Activated T-helper 1 cell treated with anti-CD3 and anti-CD28 coated beads, Interleukin-2, amount 50 U/mL, for 16 hours (primary cell): ENCODE measurements around the gene ROS1.

Source experiments
- DNase-seq, 2 donors: peaks; one replicate each; pipeline ENCODE4 v3.0.0-alpha.2; 2020; ENCODE audit warnings: low read depth in 1 of 2, low spot score in 1 of 2

ROS1 gene

GRCh38 chr6:117441824-117442264 is 16.1 kb upstream of the ROS1 start:
- no peak for DNase-seq

GRCh38 chr6:117440706-117441525 is 15.2 kb upstream of the ROS1 start:
- DNase-seq = no peak

DNA sequence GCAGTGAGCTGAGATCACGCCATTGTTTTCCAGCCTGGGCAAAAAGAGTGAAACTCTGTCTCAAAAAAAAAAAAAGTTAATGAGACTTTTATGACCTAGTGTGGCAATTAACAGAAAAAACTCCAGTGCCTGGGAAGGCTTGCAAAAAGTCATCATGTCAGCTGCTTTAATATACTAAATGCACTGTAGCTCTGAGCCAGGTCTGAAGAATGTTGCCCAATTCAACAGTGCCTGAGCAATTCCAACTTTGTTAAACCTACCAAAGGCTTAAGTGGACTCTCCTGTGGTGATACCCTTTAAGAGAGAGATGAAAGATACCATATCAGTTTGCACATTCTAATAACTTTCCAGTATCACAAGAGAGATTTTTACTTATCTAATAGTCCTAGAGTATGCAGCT is 6.5 kb upstream of the ROS1 start:
- no peak for DNase-seq

GRCh38 chr6:117423754-117424153 is 2.0 kb downstream of the ROS1 start:
- DNase-seq = no peak

GRCh38 chr6:117418320-117418719 is 7.4 kb downstream of the ROS1 start:
- no peak for DNase-seq

GRCh38 chr6:117417851-117418250 is 7.9 kb downstream of the ROS1 start:
- DNase-seq = no peak

GRCh38 chr6:117414770-117415169 is 11.0 kb downstream of the ROS1 start:
- no peak for DNase-seq

DNA sequence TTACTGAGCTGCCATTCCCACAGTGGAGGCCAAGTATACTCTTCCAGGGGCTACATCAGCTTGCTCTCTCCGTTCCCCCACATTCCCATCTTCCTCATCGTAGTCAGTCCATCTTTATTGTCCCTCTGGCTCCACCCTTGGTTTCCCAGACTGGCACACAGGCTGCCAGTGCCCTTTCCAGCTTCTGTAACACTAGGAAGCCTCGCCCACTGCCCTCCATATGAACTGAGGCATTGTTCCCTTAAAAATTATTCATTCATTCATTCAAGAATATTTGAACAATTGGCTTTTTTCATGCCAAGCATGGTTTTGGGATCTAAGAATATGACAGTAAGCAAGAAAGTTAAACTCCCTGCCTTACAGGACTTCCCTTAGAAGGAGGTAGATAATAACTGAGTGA is 14.3 kb downstream of the ROS1 start:
- no peak for DNase-seq

DNA sequence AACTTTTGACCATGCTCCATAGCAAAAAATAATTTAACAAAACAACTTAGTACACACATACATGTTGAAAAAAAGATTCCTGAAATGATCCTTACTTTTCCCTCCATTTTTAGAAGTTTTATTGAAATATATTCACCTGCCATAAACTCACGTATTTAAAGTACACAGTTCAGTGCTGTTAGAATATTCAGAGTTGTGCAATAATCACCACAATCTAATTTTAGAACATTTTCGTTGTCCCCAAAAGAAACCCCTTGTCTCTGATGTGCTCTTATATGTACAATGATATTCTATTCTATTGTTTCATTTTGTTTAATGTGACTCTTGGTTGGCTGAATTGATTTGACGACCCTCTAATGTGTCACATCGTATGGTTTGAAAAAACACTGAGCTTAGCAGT is 15.9 kb downstream of the ROS1 start:
- no peak for DNase-seq

DNA sequence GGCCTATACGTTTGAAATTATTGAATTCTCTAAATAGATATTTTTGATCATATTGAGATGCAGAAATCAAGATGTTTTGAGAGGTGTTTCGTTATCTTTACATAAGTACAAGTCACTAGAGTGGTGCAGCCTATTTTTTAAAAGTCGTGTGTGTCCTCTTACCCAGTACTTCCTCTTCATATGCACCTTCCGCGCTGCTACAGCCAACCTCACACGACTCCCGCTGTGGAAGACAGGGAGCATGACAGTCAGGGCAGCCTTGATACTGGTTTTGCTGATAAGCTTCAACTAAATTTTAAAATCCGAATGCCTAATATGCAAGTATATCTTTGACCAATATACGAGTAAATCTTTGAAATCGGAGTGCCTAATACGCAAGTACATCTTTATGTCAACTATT is 16.3 kb downstream of the ROS1 start:
- DNase-seq = no peak

DNA sequence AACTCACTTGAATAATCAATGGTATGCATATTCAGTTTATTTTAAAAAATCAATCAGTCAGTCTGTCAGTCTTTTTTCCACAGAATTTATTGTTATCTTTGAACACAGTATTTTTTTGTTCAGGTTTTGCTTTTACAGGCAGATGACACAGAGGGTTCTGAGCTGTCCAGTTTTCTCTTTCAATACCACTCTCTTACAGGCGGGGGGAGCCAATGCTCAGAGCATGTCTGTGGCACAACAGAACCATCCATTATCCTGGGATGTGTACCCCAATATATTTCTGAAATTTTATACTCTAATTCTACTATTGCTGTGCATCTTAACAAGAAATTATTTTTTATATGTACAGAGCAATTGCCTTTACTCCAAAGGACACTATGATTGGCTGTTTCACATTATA is 21.2 kb downstream of the ROS1 start:
- no peak for DNase-seq

DNA sequence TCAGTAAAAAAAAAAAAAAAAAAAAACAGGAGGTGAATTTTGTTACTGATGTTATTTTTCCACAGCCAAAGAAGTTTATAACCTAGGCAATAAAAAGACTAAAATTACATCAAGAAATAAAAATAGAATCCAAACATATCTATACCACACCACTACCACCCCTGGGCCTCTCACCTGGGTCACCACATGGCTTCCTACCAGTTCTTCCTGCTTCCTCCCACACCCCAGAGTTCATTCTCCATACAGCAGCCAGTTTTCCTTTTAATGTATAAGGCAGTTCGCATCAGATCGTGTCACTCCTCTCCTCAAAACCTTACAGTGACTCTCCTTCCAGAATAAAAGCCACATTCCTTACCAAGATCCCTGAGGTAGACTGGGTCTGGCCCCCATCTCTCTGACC is 23.9 kb downstream of the ROS1 start:
- DNase-seq = no peak

DNA sequence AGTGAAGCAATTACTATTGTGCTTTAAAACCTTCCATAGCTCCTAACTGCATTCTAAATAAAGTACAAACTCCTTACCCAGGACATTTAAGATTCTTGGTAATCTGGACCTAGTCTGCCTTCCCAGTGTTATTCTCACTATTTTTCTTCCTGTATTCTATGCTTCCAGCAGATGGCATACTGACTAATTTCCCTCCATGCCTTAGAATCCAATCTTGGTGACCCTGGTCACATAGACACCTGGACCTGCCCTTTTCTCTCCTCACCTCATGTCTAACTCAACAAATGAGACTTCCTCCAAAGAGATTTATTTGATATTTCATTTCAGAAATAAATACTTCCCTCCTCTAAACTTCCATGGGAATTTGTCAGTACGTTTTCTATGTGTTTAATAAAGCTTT is 25.8 kb downstream of the ROS1 start:
- no peak for DNase-seq

GRCh38 chr6:117399126-117399525 is 26.6 kb downstream of the ROS1 start:
- no peak for DNase-seq

DNA sequence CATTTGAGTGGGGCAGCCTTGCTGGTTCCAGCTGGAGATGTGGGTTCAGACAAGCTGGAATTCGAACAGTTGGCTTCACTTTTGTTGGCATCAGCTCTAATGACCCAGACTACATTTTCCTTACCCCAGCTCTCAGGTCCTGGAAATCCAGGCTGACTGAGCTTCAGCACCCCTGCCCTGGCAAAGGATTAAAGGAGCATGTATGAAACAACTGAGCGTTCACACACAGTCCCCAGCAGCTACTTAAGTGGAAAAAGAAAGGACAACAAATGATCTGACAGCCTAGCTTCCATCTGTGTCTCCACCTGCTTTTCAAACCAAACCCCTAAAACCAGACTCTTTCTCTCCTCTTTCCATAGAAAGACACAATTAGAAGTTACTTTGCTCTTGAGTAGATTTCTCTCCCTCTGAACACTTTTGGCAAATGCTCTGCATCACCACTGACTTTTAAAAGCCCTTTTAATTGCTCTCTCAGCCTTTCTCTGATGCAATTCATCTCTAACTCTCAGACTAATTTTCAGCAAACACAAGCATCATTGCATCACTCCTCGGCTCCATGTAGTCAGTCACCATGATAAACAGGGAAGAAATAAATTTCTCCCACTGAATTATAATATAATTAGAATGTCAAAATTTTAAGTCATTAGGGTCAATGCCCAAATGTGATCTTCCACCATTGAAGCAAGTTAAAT is 28.1 kb downstream of the ROS1 start:
- DNase-seq = no peak

- DNase-seq = no peak
Observed at GRCh38 chr6:117396228-117396627, 29.5 kb downstream of the ROS1 start.

- no peak for DNase-seq
Observed at GRCh38 chr6:117395164-117395563, 30.6 kb downstream of the ROS1 start.

DNA sequence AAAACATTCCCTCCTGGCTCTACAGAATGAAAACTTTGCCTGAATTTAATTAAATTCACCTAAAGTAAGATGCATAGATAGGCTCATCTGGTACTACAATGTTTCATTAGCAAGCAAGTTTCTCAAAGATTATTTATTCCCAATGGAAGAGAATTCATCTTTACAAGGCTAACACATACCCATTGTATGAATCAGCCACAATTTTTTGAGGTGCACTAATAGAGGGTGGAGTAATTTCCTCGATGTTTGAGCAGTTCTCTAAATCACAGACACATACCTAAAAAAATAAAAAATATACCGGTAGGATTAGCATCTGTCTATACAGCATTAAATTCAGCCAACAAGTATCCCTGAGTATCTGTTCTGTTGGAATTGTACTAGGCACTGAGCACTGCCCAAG is 32.7 kb downstream of the ROS1 start:
- DNase-seq = no peak

GRCh38 chr6:117391874-117392583 is 33.7 kb downstream of the ROS1 start:
- DNase-seq = no peak

- no peak for DNase-seq
Observed at GRCh38 chr6:117389227-117390057, 36.3 kb downstream of the ROS1 start.

DNA sequence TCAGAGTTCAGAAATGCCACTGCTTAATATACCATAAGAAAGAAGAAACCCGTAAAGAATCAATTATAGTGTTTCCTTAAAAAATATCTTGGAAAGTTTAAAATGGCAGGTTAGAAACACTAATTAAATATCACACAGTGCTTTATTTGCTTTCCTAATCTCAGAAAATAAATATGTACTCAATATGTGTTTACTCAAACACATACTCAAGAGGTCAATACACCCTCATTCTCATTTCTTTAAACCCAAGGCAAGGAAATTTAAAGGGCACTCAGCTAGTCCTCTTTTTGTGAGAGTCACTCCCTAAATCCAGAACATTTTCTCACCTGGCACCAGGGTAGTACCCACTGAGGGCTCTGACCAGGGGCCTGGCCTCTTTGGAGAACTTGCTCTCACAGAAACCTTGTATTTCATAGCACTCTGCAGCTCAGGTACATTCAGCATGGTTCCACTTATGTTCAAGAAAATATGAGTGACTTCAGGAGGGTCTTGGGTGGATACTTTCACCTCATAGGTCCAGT is 38.2 kb downstream of the ROS1 start:
- DNase-seq = no peak
